Subcutaneous adipose tissue (tissue), 4 donors: Measurements from ENCODE around the gene EFCAB6. TPM values are rescaled to one million over a fixed set of nuclear protein-coding genes. Genes with fewer than 3 reads are reported as not detected.

Experiments used
- total RNA-seq, 4 donors: library from RNA; depleted of rRNA; stranded (reverse); fragments of >200 nt; gene quantifications; one replicate each; pipeline ENCODE4 v1.1.0, GENCODE V29; 2016
- TF ChIP-seq, protein P1 (sequence below): fragments of 450-650 bp; IDR thresholded peaks from one replicate; pipeline ENCODE4 v1.5.1; 2016; ENCODE audit warnings: low read depth, mild to moderate bottlenecking, control low read depth, antibody characterized with exemption, moderate library complexity

The EFCAB6 gene
- total RNA-seq, 4 donors from 2014 or later, result 2.1 to 4.0 (median 2.4) TPM

DNA sequence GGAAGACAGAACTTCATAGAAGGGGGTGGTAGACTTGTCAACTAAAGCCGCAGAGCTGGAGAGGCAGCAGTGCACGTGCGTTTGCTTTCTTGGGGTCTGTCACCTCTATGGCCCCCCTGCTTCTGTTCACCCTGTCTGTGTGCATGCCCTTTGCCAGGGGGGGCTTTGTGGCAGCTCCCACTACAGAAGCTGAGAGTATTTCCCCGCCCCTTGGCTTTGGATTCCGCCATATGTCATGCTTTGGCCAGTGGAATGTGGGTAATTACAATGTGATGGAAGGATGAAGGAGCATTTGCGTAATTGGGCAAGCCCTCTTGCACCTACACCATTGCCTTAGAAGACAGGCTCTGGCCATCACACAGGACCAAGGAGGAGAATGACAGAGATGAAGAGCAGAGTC, 247.2 kb downstream of the EFCAB6 start:
- TF ChIP-seq, protein P1, sequence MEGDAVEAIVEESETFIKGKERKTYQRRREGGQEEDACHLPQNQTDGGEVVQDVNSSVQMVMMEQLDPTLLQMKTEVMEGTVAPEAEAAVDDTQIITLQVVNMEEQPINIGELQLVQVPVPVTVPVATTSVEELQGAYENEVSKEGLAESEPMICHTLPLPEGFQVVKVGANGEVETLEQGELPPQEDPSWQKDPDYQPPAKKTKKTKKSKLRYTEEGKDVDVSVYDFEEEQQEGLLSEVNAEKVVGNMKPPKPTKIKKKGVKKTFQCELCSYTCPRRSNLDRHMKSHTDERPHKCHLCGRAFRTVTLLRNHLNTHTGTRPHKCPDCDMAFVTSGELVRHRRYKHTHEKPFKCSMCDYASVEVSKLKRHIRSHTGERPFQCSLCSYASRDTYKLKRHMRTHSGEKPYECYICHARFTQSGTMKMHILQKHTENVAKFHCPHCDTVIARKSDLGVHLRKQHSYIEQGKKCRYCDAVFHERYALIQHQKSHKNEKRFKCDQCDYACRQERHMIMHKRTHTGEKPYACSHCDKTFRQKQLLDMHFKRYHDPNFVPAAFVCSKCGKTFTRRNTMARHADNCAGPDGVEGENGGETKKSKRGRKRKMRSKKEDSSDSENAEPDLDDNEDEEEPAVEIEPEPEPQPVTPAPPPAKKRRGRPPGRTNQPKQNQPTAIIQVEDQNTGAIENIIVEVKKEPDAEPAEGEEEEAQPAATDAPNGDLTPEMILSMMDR, result no peak

DNA sequence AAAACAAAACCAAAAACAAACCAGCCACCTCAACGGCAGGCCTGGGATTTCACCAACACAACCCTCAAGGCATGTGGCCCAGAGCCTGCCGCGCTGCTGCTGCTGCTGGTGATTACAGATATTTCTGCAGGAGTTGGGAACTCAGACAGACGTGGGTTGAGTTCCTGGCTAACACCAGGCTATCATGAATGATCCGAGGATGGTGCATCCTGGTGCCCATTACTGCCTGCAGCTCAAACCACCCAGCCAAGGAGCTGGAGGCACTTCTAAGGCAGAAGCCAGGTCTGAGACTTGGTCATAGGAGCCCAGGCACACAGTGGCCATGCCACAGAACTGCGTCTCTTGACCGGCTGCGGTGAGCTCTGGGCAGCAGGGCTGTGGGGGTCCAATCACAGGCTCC, 248.5 kb downstream of the EFCAB6 start:
- TF ChIP-seq, protein P1, result no peak

DNA sequence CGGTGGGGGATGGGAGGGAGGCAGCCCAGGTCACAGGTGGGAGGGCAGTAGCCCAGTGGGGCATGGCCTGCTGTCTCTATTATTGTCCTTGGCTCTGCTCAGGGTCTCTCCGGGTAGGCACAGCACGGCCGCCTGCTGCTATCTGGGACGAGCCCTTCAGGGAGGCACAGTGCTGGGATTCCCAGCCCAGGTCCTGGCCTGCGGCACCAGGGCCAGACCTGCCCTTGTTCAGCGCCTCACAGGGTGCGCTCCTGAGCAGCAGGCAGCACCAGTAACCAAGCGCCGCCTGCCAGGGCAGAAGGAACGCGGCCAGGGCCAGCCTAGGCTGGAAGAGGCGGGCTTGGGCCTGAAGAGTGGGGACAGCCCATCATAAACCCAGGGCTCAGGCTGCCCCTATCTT, 249.3 kb downstream of the EFCAB6 start:
- TF ChIP-seq, protein P1, result no peak

DNA sequence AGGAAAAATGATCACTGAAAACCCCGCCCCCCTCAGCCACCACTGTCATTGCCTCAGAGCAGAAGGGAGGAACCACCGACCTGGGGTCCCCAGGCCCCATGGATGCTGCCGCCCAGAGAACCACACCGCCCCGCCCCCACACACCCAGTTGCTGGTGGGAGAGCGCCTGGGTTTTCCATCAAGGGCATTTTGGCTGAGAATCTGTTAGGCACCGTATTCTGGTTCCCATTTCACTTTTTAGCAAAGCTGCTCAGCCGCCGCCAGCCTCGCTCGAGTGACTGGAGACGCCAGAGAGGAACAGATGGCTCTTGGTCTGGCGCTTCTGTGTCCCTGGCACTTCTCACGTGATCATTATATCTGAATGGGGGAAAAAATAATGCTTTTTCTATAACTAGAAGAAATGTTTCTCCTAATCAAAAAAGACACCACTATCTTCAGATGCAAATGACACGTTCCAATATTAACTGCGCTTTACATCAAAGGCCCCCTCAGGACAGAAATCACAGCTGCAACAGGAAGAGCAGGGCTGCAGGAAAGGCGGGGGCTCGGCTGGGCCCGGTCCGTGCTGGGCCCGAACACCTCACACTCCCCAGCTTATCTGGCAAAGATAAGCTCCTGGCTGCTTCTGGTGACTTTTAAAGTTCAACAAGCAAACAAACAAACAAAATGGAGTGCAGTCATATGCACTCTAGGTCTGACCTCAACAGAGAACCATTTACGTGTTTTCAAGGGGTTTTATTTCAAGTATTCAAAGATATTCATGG, 250.5 kb downstream of the EFCAB6 start:
- TF ChIP-seq, protein P1, result no peak

DNA sequence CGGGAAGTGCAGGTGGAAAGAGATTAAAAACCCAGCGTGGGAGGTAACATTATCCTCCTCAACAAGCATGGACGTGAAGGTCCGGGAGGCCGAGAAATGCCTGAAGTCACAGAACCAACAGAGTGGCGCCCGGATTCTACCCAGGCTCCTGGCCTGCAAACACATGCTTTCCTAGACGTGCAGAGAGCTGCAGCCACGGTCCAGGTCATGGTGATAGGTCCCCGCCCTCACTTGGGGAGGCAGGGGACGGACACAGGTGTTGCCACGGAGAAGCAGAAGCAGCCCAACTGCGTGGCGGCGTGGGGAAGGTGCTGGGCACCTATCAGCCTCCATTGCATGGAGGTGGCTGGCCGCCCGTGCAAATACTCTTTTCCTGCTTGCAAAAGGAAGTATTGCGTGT, 251.5 kb downstream of the EFCAB6 start:
- TF ChIP-seq, protein P1, result no peak

DNA sequence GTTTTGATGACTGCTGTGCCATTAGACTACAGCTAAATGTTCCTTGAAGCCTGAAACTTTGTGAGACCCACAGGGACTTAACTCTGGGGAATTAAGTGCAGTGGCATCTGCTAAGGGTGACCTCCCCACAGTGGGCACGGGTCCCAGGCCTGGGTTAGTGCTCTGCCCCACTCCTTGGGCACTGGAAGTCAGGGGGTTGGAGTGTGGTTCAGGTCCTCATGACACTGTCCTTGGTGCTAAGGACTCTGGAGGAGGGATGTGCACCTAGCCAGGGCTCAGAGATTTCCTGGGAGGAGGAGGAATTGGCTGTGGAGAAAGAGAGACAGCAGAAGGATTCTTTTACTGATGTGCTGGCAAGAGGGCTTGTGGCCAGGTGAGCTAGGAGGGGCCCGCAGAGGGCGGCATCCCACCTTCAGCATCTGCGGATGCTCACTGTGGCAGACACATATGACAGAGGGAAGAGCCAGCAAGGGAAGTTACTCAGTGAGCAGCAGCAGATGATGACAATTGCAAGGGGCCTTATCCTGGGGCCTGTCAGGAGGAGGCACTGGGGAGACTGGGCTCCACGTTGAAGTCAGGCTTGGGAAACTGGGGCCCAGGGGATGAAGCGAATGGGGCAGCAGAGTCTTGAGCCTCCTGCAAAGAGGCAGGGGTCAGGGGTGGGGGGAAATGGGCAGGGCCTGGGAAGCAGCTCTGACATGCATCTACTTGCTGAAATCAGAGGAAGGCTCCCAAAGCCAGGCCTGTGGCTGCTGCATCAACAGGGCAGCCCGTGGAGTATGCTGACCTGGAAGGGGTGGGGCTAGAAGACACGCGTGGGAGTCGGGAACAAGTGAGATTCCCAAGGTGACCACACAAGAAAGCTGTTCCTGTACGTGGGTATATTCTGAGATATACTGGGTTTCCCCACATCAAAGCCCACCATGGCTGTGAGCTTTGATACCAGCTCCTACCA, 256.3 kb downstream of the EFCAB6 start:
- TF ChIP-seq, protein P1, result no peak

DNA sequence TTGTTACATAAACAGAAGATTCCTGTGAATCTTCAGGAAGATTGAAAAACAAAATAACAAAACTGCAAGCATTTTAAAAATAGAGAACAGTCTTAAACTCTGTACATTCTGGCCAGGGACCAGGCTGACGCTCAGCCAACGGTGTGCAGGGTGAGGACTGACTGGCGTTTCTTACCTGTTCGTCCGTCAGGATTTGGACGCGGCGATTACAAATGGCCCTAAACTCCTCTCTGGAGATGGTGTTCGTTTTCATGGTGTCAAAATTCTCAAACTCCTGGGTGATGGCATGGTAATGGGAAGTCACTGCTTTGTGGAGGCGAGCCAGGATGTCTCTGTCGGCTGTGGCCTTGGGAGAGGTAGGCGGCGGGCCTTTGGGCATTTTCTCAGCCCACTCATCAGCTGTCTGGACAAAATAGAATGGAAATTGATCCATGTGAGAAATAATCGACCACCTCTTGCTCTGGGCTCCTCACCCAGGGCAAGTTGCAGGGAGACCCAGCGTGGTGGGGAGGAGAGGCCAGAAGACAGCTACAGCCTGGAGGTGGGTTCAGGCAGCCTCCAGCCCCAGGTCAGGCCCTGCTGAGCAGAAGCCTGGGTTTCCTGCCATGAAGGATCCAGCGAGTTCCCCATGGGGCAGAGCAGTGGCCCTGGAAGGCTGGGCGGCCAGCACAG, 257.3 kb downstream of the EFCAB6 start:
- TF ChIP-seq, protein P1, result no peak
